Activated naive CD8-positive, alpha-beta T cell treated with anti-CD3 and anti-CD28 coated beads, Interleukin-2, amount 50 U/mL, for 16 hours (primary cell): ENCODE results near the gene TANC1.

Experiments
- DNase-seq: peaks from one replicate; pipeline ENCODE4 v3.0.0-alpha.2; 2020; ENCODE audit warnings: low read depth, low spot score

The TANC1 gene

GRCh38 chr2:159219394-159219998 lies 251.1 kb downstream of the TANC1 start:
- DNase-seq, result no peak

- DNase-seq, result no peak
Measured at GRCh38 chr2:159224061-159224813, 255.8 kb downstream of the TANC1 start.

GRCh38 chr2:159225025-159226016 lies 256.9 kb downstream of the TANC1 start:
- DNase-seq, result no peak

- DNase-seq, result no peak
Measured at GRCh38 chr2:159226059-159226461, 257.6 kb downstream of the TANC1 start.

GRCh38 chr2:159226608-159227385 lies 258.4 kb downstream of the TANC1 start:
- no peak for DNase-seq

- no peak for DNase-seq
Measured at GRCh38 chr2:159227467-159227866, 259.0 kb downstream of the TANC1 start.

GRCh38 chr2:159228081-159228581 lies 259.7 kb downstream of the TANC1 start:
- no peak for DNase-seq

- DNase-seq, result no peak
Measured at GRCh38 chr2:159229476-159230144, 261.2 kb downstream of the TANC1 start.

- DNase-seq, result no peak
Measured at GRCh38 chr2:159230145-159230877, 261.9 kb downstream of the TANC1 start.

- DNase-seq, result no peak
Measured at GRCh38 chr2:159232456-159233170, 264.2 kb downstream of the TANC1 start.

- DNase-seq, result no peak
Measured at GRCh38 chr2:159234868-159235267, 266.4 kb downstream of the TANC1 start.

GRCh38 chr2:159243529-159243928 lies 275.1 kb downstream of the TANC1 start:
- DNase-seq, result no peak

GRCh38 chr2:159246325-159246988 lies 278.0 kb downstream of the TANC1 start:
- DNase-seq, result no peak

- no peak for DNase-seq
Measured at GRCh38 chr2:159249990-159250715, 281.7 kb downstream of the TANC1 start.

- DNase-seq, result no peak
Measured at GRCh38 chr2:159251296-159252173, 283.1 kb downstream of the TANC1 start.

- DNase-seq, result no peak
Measured at GRCh38 chr2:159252905-159253304, 284.5 kb downstream of the TANC1 start.

- DNase-seq, result no peak
Measured at GRCh38 chr2:159256159-159256558, 287.7 kb downstream of the TANC1 start.
